Measurements from ENCODE around the gene COMMD3. TPM values are rescaled to one million over a fixed set of nuclear protein-coding genes. Genes with fewer than 3 reads are reported as not detected.

COMMD3 gene
- total and polyA plus RNA-seq, 2 experiments from 2014 or later: 26.4 to 104 TPM

DNA sequence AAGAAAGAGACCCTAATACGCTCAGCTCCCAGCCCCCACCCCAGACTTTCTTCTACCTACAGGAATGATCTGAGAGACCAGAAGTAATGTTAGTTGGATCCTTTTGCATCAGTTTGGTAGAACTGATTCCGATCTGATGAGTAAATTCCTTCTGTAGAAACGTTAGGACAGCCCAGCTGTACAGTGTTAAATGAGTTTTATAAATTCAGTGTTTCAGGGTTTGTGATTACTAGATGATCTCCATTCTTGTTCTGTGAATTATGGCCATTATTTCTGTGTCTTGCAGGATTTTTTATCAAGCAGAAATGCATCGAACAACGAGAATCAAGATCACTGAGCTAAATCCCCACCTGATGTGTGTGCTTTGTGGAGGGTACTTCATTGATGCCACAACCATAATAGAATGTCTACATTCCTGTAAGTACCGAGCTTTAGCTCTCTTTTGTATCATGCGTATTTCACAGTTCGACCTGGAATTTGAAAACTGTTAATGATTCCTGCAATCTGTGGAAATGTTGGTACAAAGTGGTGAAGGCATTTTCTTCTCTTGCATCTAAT lies 10.0 kb downstream of the COMMD3 start:
- Histone ChIP-seq H3K27ac (peak overlapping the region; percentile 65), H3K27me3 (replicated peaks; ENCODE audit: insufficient read depth) (0 out of 2 replicates have a peak, but pooled peaks cover 5% of the 10 kb centered on the region), H3F3A (ENCODE audit: insufficient read depth) (peaks cover 22% of the 10 kb centered on the region; the same call in 1 of the 2 replicates), H4K20me1 (ENCODE audit: insufficient read depth) (no peaks in the 10 kb centered on the region), H3K4me3 (peak overlapping the region; percentile 80), H3K79me2 (ENCODE audit: insufficient read depth) (peaks cover 52% of the 10 kb centered on the region), H3K9me3 (ENCODE audit: low read depth) (no peaks in the 10 kb centered on the region), H3K4me1 (ENCODE audit: insufficient read depth) (peaks cover 35% of the 10 kb centered on the region), H3K4me2 (ENCODE audit: unreplicated experiment) (peak overlapping the region; percentile 92), H3K9me2 (ENCODE audit: insufficient read depth) (no peaks in the 10 kb centered on the region), H3K9ac (peak overlapping the region; percentile 78), H2AFZ (peak overlapping the region; percentile 82), H3K36me3 (ENCODE audit: low read depth) (peaks cover 44% of the 10 kb centered on the region)
- in situ Hi-C loops (cut with MboI): no loop called here
- peak; percentile 60 for DNase-seq
- TF ChIP-seq EZH2 (IDR thresholded peaks at IDR 0.05; ENCODE audit: insufficient read depth, poor library complexity, severe bottlenecking): no peak
- TF ChIP-seq EZH2phosphoT487 (IDR thresholded peaks at IDR 0.05; ENCODE audit: insufficient read depth, low read depth): no peak
- WGBS, 2 experiments (ENCODE audit: low coverage in 1 of 2, low lambda C conversion rate in 2 of 2, missing lambda C conversion rate in 2 of 2): 56 to 58% methylated on average over 8 of the region's 8 CpGs

DNA sequence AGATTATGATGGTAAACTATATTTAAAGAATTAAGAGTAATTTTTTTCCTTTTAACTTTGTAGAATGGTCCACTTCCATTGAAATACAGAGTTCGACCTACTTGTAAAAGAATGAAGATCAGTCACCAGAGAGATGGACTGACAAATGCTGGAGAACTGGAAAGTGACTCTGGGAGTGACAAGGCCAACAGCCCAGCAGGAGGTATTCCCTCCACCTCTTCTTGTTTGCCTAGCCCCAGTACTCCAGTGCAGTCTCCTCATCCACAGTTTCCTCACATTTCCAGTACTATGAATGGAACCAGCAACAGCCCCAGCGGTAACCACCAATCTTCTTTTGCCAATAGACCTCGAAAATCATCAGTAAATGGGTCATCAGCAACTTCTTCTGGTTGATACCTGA lies 13.0 kb downstream of the COMMD3 start:
- peaks cover 47% of the 10 kb centered on the region for H3K36me3 ChIP-seq (ENCODE audit: low read depth)
- H2AFZ ChIP-seq: no peak overlapping the region
- in situ Hi-C loops (cut with MboI): no loop called here
- no peak for DNase-seq
- H3K9ac ChIP-seq: no peak overlapping the region
- no peaks in the 10 kb centered on the region for H4K20me1 ChIP-seq (ENCODE audit: insufficient read depth)
- 95 to 98% methylated on average over 3 of the region's 3 CpGs for WGBS, 2 experiments (ENCODE audit: low coverage in 1 of 2, low lambda C conversion rate in 2 of 2, missing lambda C conversion rate in 2 of 2)
- H3K27me3 ChIP-seq (replicated peaks; ENCODE audit: insufficient read depth): no peaks in the 10 kb centered on the region
- peaks cover 45% of the 10 kb centered on the region for H3F3A ChIP-seq (ENCODE audit: insufficient read depth)
- H3K9me3 ChIP-seq (ENCODE audit: low read depth): no peaks in the 10 kb centered on the region
- no peaks in the 10 kb centered on the region for H3K9me2 ChIP-seq (ENCODE audit: insufficient read depth)
- no peak for TF ChIP-seq EZH2phosphoT487 (IDR thresholded peaks at IDR 0.05; ENCODE audit: insufficient read depth, low read depth)
- no peak overlapping the region for H3K4me2 ChIP-seq (ENCODE audit: unreplicated experiment)
- H3K79me2 ChIP-seq (ENCODE audit: insufficient read depth): peaks cover 30% of the 10 kb centered on the region
- H3K4me3 ChIP-seq: no peak overlapping the region
- H3K27ac ChIP-seq: no peak overlapping the region
- H3K4me1 ChIP-seq (ENCODE audit: insufficient read depth): peaks cover 18% of the 10 kb centered on the region

- no peak for DNase-seq
- WGBS, 2 experiments (ENCODE audit: low coverage in 1 of 2, low lambda C conversion rate in 2 of 2, missing lambda C conversion rate in 2 of 2): 95 to 96% methylated on average over 7 of the region's 7 CpGs
- no peak overlapping the region for H3K9ac ChIP-seq
- no peaks in the 10 kb centered on the region for H3K4me1 ChIP-seq (ENCODE audit: insufficient read depth)
- no peaks in the 10 kb centered on the region for H3K9me3 ChIP-seq (ENCODE audit: low read depth)
- H3K27ac ChIP-seq: no peak overlapping the region
- H4K20me1 ChIP-seq (ENCODE audit: insufficient read depth): no peaks in the 10 kb centered on the region
- peaks cover 23% of the 10 kb centered on the region for H3F3A ChIP-seq (ENCODE audit: insufficient read depth)
- H3K4me2 ChIP-seq (ENCODE audit: unreplicated experiment): no peak overlapping the region
- no peak overlapping the region for H3K4me3 ChIP-seq
- peaks cover 7% of the 10 kb centered on the region for H3K79me2 ChIP-seq (ENCODE audit: insufficient read depth)
- TF ChIP-seq EZH2phosphoT487 (IDR thresholded peaks at IDR 0.05; ENCODE audit: insufficient read depth, low read depth) (no peak), EZH2 (IDR thresholded peaks at IDR 0.05; ENCODE audit: insufficient read depth, poor library complexity, severe bottlenecking) (no peak)
- H3K36me3 ChIP-seq (ENCODE audit: low read depth): peaks cover 41% of the 10 kb centered on the region
- H2AFZ ChIP-seq: no peak overlapping the region
- in situ Hi-C loops (cut with MboI): no loop called here
- H3K27me3 ChIP-seq (replicated peaks; ENCODE audit: insufficient read depth): peaks cover 24% of the 10 kb centered on the region
- no peaks in the 10 kb centered on the region for H3K9me2 ChIP-seq (ENCODE audit: insufficient read depth)
Observed at GRCh38 chr10:22332116-22332692, 16.0 kb downstream of the COMMD3 start.

DNA sequence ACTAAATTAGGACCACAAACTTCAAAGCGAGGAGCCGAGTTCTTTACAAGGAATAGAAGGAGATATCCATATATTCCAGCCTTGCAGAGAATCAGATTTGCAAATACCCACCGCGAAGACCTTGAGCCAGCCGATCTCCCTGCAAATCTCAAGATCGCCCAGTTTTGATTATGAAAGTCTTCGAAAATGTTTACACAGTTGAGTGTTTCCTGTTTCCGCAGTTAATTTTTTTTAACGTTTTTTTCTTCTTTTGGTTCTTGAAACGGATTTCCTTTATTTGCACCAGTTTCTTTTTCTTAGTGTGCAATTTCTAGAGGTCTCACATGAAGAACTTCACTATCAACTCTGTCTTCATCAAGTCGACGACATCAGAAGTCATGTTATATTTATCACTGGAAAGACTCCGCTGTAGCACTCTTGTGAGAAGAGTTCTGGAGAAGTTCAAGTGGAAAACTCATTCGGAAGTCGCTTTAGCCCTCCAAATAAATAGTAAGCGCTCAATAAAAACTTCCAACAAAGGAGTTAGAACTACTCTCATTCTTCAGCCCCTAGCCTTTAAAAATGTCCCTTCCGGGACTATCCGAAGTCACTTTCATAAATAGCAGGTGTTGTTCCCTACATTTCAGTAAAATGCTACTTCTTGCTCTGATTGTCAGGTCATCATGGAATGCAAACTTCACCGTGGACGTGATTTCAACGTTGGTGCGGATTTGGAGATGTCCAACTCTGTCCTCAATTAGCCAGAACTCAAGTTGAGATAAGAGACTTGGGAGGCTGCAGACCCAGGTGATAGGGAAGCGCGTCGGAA lies 17.2 kb downstream of the COMMD3 start:
- Histone ChIP-seq H3K36me3 (ENCODE audit: low read depth) (peaks cover 31% of the 10 kb centered on the region), H2AFZ (no peak overlapping the region), H3K9me2 (ENCODE audit: insufficient read depth) (no peaks in the 10 kb centered on the region), H3K79me2 (ENCODE audit: insufficient read depth) (no peaks in the 10 kb centered on the region), H3K9ac (no peak overlapping the region), H3K4me1 (ENCODE audit: insufficient read depth) (no peaks in the 10 kb centered on the region), H3K27ac (no peak overlapping the region), H3K4me2 (ENCODE audit: unreplicated experiment) (no peak overlapping the region), H3K27me3 (replicated peaks; ENCODE audit: insufficient read depth) (peaks cover 36% of the 10 kb centered on the region), H3K9me3 (ENCODE audit: low read depth) (no peaks in the 10 kb centered on the region), H3K4me3 (no peak overlapping the region), H3F3A (ENCODE audit: insufficient read depth) (peaks cover 23% of the 10 kb centered on the region), H4K20me1 (ENCODE audit: insufficient read depth) (no peaks in the 10 kb centered on the region)
- WGBS, 2 experiments (ENCODE audit: low coverage in 1 of 2, low lambda C conversion rate in 2 of 2, missing lambda C conversion rate in 2 of 2): 92% methylated on average over 25 of the region's 25 CpGs
- DNase-seq: no peak
- TF ChIP-seq EZH2 (IDR thresholded peaks at IDR 0.05; ENCODE audit: insufficient read depth, poor library complexity, severe bottlenecking) (no peak), EZH2phosphoT487 (IDR thresholded peaks at IDR 0.05; ENCODE audit: insufficient read depth, low read depth) (no peak)
- in situ Hi-C loops (cut with MboI): no loop called here

All from GM23248 (cell line).